GM19239 (cell line): ENCODE data around the gene MTCH1.
A peak's percentile ranks its signal among the peaks of the same experiment; 100 is the strongest.
"Not testable (repeated sequence)": the region's sequence is repeated elsewhere in the genome, so short reads cannot be mapped to it uniquely, and the experiment has no call there.

ENCODE experiments used
- DNase-seq: peaks from one replicate; pipeline ENCODE4 v3.0.0; 2011; ENCODE audit warnings: low spot score; ENCODE audit not compliant: insufficient read length
- FAIRE-seq: peaks from 2 replicates; lab custom pipeline; 2011; peaks lifted over from hg19 to GRCh38; lab: Jason Lieb, UNC

The MTCH1 gene

DNA sequence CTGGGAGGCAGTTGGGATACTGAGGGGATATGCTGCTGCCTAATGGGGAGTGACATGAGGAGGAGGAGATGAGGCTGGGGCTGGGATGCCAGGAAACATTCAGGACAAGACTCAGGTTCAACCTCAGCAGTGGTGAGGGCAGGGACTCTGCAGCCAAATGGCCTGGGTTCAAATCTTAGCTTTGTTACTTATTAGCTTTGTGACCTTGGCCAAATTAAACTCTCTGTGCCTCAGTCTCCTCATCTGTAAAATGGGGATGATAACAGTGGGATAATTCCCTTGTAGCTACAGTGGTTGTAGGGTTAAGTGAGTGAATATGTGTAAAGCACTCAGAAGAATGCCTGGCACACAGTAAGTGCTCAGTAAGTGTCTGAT is 29.6 kb downstream of the MTCH1 start:
- DNase-seq, result no peak
- FAIRE-seq, result no peak

DNA sequence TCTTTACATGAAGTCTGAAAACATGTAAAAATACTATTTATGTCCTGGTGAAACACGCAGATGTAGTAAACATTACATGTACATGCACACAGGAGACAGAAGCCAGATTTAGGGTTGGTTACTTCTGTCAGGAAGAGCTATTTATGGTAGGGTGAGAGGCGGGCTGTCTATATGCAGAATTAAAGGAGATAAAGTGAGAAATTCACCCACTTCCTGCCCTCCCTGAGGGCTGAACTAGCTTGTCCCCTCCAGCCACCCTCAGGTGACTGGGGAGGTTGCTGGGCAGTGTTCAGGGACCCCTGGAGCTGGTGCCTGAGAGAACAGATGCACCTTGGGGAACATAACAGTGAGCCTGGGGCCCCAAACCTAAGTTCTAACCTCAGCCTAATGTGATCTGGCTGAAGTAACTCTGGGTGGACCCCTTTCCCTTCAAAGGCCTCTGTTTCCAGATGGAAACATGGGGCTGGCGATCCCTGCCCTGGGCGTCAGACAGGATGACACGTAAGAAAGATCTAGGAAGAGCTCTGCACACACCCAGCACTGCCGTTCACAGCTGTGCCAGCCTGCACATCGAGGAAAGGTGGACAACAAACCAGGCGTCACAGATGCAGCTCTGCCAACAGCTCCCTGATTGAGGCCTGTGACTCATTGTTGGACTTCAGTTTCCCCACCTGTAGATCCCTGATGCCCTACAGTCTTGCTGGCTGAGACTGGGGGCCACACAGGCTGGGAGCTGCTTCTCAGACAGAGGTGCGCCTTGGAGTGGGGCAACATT is 30.1 kb downstream of the MTCH1 start:
- no peak for DNase-seq
- no peak for FAIRE-seq

DNA sequence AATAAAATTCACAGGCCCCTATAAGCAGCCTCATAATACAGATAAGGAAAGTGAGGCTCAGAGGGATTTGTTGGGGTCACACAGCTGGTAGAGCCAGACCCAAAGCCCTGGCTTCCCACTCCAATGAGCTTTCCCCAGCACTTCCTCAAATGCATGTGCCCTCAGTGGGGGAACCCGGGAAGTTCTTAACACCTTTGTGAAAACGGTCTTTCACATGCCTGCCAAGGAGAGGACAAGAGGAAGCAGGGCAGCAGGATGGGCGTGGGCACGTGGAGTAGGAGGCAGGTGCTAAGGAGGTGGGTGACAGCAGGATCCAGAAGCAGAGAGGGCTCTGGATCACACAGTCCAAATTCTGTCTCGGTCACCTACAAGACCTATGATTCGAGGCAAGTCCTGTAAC is 30.9 kb downstream of the MTCH1 start:
- DNase-seq (no peak), FAIRE-seq (peak; percentile 45)

DNA sequence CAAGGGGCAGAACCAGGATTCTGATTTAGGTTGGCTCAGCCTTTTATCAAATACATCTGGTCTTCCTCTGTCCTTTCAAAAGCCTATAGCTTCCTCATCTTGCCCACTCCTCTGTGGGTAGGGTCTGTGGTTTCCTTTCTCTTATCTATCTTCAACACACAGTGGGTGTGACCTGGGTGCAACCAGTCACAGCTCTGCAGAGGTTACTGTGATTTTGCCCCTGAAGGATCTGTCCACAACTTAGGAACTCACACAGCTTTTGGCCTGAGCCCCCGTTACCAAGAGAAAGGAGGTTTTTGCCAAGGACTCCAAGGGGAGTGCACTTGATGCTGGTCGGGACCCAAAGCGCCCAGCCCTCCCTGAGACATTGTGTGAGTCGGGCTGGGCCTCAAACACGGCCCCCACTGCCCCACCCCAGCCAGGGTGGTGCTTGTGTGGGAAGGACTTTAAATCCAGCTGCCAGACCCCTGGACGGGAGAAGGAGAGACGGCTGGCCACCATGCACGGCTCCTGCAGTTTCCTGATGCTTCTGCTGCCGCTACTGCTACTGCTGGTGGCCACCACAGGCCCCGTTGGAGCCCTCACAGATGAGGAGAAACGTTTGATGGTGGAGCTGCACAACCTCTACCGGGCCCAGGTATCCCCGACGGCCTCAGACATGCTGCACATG is 31.6 kb downstream of the MTCH1 start, which contains the start of gene PI16:
Gene PI16, plus strand, starts transcription at position 477 of the 670 bp plus-strand sequence. Its CDS starts 23 bp downstream, at position 500.
- DNase-seq, result no peak
- no peak for FAIRE-seq

DNA sequence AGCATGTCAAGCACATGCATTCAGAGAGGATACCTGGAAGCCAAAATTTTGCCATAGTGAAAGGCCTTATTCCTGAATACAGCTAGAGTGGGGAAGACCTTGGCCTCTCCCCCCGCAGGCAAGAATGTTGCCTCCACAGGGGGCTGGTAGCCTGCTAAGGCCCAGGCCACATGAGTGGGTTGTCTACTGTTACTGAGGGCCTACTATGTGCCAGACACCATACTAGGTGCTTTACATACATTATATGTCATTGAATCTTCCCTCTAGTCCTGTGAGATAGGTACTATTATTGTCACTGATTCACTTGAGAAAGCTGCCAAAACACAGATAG is 32.1 kb downstream of the MTCH1 start:
- DNase-seq, result no peak
- no peak for FAIRE-seq

DNA sequence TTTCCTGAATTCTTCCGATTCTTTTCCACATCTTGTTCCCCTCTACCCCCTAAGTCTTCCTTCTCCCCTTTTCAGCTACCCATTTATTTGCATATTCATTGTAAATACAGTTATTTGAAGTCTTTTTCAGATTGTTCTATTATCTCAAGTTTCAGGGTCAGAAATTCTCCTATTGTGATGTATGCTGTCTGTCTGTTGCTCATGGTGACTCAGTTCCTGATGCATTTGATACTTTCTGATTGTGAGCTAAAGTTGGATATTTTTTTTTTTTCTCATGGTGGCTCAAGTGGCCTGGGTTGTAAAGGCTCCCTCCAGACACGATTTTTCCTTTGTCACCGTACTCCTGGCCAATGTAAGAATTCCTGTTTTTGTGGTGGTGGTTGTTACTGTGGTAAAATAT is 36.4 kb downstream of the MTCH1 start:
- DNase-seq (no peak), FAIRE-seq (no peak)

DNA sequence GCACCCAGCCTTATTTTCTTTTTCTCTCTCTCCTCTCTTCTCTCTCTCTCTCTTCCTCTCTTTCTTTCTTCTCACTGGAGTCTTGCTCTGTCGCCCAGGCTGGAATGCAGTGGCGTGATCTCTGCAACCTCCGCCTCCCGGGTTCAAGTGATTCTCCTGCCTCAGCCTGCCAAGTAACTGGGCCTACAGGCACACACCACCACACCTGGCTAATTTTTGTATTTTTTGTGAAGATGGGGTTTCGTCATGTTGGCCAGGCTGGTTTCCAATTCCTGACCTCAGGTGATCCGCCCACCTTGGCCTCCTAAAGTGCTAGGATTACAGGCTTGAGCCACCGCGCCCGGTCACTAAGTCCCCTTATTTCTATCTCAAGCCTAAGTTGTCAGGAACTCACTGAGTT is 36.9 kb downstream of the MTCH1 start:
- DNase-seq, FAIRE-seq: not testable (repeated sequence)

DNA sequence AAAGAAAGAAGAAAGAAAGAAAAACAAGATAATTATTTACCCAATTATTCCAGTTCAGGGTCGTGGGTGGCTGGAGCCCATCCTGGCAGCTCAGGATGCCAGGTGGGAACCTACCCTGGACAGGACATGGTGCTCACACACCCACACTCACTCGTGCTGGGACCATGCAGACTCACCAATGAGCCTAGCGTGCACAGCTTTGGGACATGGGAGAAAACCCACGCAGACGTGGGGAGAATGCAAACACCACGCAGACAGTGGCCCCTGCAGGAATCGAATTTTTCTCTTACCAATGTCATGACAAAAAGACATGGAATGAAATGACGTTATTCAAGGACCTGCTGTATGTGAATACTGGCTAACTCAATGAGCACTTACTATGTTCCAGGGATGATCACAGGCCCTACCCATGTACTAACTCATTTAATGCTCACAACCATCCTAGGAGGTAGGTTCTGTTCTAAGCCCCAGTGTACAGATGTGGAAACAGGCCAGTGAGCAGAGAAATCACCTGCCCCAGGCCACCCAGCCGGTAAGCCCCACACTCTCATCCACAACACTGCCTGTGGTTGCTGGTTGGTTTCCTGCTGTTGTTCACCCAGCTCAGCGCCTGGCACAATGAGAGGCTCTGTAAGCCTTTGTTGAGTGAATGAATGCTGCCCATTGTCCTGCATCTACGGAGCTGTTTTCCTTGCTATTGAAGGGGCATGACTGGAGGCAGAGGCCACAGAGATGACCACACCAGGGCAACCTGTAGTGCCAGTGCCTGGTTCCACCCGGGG is 38.2 kb downstream of the MTCH1 start:
- DNase-seq (no peak), FAIRE-seq (no peak)

DNA sequence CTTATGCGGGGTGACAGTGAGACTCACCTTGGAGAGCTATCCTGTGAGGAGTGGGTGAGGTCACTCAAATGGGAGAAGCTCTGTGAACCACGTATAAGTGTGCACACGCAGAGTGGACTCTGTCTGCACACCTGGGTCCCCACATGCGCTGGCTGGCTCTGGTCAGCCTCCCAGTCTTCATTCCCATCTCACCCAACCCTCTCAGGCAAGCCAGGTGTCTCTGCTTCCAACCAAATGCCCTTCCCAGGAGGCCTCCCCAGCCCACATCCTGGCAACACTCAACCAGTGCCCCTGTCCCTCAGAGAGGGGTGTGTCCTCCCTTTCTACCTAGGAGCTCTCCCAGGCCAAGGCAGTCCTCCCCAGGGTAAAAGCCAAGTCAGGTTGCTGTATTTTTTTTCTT is 39.5 kb downstream of the MTCH1 start:
- no peak for FAIRE-seq
- DNase-seq, result no peak

DNA sequence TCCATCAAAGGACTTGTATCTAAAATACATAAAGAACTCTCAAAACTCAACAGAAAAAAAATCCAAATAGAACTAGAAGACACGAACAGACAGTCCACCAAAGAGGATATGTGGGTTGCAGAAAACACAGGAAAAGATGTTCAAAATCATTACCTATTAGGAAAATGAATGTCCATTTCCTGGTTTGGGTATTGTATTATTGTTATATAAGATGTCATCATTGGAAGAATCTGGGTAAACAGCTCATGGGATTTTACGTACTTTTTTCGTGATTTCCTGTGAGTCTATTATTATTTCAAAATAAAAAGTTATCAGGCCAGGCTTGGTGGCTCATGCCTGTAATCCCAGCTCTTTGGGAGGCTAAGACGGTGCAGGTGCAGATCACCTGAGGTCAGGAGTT is 40.7 kb downstream of the MTCH1 start:
- FAIRE-seq, result no peak

DNA sequence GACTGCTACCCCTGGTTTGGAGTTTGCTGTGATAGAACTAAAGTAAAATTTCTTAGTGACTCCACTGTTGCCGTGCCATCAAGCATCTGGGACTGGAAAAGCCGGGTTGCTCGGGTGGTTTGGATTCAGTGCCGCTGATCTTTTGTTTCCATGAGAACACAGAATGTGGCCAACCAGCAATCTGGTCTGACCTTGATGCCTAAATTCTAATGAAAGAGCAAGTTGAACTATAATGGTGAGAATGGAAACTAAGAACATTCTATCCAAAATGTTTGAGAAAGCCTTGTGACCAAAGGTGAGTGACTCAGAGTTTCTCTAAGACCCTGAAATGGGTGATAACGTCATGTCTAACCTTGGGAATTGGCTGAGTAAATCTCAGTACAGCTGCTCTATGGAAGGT is 41.3 kb downstream of the MTCH1 start:
- DNase-seq, result no peak
- FAIRE-seq, result no peak

More for the DNA sequence above, 40.7 kb downstream of the MTCH1 start:
- no peak for DNase-seq

DNA sequence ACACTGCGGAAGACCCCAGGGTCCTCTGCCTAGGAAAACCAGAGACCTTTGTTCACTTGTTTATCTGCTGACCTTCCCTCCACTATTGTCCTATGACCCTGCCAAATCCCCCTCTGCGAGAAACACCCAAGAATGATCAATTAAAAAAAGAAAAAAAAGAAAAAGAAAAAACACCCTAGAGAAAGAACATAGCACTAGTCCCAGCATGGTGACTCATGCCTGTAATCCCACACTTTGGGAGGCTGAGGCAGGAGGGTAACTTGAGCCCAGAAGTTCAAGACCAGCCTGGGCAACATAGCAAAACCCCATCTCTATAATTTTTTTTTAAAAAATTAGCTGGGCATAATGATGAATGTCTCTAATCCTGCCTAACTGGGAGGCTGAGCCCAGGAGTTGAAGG is 43.7 kb downstream of the MTCH1 start:
- not testable (repeated sequence) for FAIRE-seq, DNase-seq

DNA sequence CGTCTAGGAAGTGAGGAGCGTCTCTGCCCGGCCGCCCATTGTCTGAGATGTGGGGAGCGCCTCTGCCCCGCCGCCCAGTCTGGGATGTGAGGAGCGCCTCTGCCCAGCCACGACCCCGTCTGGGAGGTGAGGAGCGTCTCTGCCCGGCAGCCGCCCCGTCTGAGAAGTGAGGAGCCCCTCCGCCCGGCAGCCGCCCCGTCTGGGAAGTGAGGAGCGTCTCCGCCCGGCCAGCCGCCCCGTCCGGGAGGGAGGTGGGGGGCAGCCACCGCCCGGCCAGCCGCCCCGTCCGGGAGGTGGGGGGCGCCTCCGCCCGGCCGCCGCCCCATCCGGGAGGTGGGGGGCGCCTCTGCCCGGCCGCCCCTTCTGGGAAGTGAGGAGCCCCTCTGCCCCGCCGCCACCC is 44.4 kb downstream of the MTCH1 start:
- not testable (repeated sequence) for DNase-seq, FAIRE-seq

DNA sequence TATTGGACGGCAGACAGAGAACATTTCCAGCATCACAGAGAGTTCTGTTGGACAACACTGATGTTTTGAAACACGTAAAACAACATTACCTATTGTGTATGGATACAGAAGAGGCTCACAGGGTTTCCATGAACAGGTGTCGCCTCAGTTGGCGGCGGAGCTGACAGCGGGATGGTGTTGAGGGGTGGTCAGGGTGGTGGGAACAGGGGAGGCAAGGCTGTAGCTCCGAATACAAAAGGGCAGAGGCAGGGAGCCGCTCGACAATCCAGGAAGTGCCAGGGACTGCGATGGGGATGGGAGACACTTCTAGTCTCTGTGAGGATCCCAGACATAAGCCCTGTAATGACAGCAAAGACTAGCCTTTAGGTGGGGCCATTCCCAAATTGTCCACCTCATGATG is 46.0 kb downstream of the MTCH1 start:
- DNase-seq (no peak), FAIRE-seq (no peak)

DNA sequence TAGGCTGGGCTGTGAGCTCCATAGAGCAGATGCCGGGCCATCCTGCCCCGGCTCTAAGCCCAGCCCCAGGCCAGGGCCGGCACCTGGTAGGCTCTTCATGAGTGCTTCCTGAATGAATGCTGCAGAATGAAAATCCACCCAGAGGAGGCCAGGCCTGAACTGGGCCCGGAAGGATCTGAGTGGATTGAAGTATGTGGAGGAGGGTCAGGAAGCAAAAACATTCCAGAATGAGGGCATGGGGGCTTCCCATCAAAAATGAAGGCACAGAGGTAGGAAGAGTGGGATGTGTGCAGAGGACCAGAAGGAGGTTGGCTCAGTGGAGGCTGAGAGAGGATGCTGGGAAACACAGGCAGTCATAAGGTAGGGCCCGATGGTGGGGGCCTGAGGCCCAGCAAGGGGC is 47.0 kb downstream of the MTCH1 start:
- FAIRE-seq, DNase-seq: not testable (repeated sequence)

DNA sequence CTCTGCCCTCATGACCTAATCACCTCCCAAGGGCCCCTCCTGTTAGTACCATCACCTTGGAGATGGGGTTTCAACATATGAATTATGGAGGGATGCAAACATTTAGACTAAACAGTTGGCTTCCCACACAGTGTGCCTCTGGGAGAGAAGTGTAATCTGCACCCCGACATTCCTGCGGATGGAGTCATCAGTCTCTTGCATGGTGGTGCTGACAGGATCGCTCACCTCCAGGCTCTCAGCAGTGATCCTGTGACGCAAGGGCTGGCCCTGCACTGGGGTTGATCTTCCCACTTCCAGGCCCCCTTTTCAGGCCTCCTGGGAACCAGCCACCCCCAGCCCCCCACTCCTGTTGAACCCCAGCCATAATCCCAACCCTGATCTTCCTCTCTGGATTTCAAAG is 47.5 kb downstream of the MTCH1 start:
- no peak for FAIRE-seq
- DNase-seq, result no peak

DNA sequence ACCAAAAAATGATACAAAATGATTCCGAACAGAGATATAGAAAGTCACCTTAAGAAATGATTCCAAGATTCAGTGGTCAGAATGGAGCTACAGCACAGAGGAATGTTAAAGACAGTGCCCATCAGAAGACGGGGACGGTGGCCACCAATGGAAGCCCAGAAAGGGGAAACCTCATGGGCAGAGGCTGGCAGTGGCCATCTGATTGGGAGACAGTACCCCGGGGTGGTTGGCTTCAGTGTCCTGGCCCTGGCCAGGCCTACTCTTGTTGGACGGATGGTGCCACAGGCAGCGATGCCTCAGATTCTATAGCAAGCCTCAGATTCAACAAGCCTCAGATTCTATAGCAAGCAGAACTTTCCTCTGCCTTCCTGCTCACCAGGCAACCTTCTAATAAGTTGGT is 48.1 kb downstream of the MTCH1 start:
- DNase-seq (no peak), FAIRE-seq (no peak)

DNA sequence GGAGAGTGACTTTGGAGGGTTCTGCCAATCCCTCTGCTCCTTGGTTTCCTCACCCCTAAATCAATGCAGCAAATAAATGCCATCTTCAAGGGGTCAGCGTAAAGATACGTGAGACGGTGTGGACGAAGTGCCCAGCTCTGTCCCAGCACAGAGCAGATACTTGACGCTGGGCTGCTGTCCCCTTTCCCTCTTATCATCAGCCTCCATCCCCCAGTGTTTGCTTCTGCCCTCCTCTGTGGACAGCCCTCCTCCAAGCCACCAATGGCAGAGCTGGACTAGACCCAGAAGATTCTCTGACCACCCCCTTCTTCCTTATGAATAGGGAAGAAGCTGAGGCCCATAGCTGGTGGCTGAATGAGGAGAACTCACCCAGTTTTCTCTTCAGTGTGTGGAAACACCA is 49.2 kb downstream of the MTCH1 start:
- FAIRE-seq, result no peak

DNA sequence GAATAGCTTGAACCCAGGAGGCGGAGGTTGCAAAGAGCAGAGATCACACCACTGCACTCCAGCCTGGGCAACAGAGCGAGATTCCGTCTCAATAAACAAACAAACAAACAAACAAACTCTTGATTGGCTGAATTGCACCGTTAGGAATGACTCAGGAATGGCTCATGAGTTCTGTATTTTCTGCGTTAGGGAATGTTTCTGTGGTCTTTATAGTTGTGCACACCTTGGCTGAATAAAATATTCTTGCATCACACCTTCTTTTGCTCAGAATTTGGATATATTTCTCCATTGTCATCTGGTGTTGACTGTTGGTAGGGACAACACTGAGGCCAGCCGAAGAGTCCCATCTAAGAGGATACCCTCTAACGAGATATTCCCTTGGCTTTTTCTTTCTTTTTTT is 51.1 kb downstream of the MTCH1 start:
- no peak for DNase-seq
- FAIRE-seq, result no peak

More for the DNA sequence above, 49.2 kb downstream of the MTCH1 start:
- no peak for DNase-seq

DNA sequence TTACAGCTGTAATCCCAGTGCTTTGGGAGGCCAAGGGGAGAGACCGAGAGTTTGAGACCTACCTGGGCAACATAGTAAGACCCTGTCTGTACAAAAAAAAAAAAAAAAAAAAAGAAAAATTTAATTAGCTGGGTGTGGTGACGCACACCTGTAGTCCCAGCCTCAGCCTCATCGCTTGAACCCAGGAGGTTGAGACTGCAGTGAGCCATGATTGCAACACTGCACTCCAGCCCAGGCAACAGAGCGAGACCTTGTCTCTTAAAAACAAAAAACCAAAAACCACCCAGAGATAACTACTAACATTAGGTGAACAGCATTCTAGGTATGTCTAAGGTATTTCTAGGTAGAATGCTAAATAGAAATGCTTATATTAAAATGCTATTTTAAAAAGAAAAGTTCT is 52.5 kb downstream of the MTCH1 start:
- no peak for FAIRE-seq
- no peak for DNase-seq

DNA sequence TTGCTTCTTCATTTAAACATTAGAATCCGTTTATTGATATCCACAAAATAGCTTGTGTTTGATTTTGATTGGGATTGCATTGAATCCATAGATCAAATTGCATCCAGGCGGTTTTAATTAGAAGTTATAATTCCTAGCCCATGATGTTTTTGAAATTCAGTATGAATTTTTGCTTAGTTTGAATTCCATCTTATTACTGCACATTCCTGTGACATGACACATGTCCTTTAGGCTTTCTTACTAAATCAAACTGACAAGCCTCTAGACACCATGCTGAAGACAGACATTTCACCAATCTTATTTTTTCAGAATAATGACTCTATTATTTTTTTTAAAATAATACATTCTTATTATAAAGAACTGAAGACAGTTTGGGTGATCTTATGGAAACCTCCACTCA is 52.9 kb downstream of the MTCH1 start:
- no peak for FAIRE-seq
- DNase-seq, result no peak
